MM.1S (cell line): ENCODE results near the gene PLBD2.

ENCODE experiments used
- DNase-seq: peaks from one replicate; pipeline ENCODE4 v3.0.0-alpha.2; 2015
- H2AFZ ChIP-seq: fragments of 300-600 bp; sonication (generic); 2 replicates; pipeline ENCODE4 v1.6.0; 2016; ENCODE audit warnings: antibody characterized with exemption, low read length
- H3F3A ChIP-seq: fragments of 300-600 bp; sonication (generic); 2 replicates; pipeline ENCODE4 v1.6.1; 2016; ENCODE audit warnings: mild to moderate bottlenecking, antibody characterized with exemption, low read length, moderate library complexity, mixed read lengths; ENCODE audit not compliant: insufficient read depth
- H3K27ac ChIP-seq: fragments of 300-600 bp; sonication (generic); 2 replicates; pipeline ENCODE4 v1.5.1; 2016; ENCODE audit warnings: mild to moderate bottlenecking, low read length
- H3K27me3 ChIP-seq: fragments of 300-600 bp; sonication (generic); replicated peaks from 2 replicates; pipeline ENCODE4 v1.6.0; 2016; ENCODE audit warnings: low read length; ENCODE audit not compliant: insufficient read depth
- H3K36me3 ChIP-seq: fragments of 300-600 bp; sonication (generic); replicated peaks from 2 replicates; pipeline ENCODE4 v1.6.1; 2016; ENCODE audit warnings: mild to moderate bottlenecking, low read length, mixed read lengths; ENCODE audit not compliant: insufficient read depth
- H3K4me1 ChIP-seq: fragments of 300-600 bp; sonication (generic); 2 replicates; pipeline ENCODE4 v1.6.1; 2016; ENCODE audit warnings: low read length, mixed read lengths
- H3K4me2 ChIP-seq: fragments of 300-600 bp; sonication (generic); 2 replicates; pipeline ENCODE4 v1.6.0; 2016; ENCODE audit warnings: low read depth, low read length
- H3K4me3 ChIP-seq: fragments of 300-600 bp; sonication (generic); 2 replicates; pipeline ENCODE4 v1.5.1; 2016; ENCODE audit warnings: low read length, mixed read lengths
- H3K79me2 ChIP-seq: fragments of 300-600 bp; sonication (generic); 2 replicates; pipeline ENCODE4 v1.6.1; 2016; ENCODE audit warnings: mixed run types, low read length, mixed read lengths
- H3K9ac ChIP-seq: fragments of 300-600 bp; sonication (generic); 2 replicates; pipeline ENCODE4 v1.6.1; 2016; ENCODE audit warnings: low read length, mixed read lengths
- H3K9me2 ChIP-seq: fragments of 300-600 bp; sonication (generic); replicated peaks from 2 replicates; pipeline ENCODE4 v1.6.1; 2016; ENCODE audit warnings: mild to moderate bottlenecking, low read length, mixed read lengths; ENCODE audit not compliant: insufficient read depth
- H3K9me3 ChIP-seq: fragments of 300-600 bp; sonication (generic); replicated peaks from 2 replicates; pipeline ENCODE4 v1.6.1; 2016; ENCODE audit warnings: mild to moderate bottlenecking, low read length, mixed read lengths; ENCODE audit not compliant: insufficient read depth
- H4K20me1 ChIP-seq: fragments of 300-600 bp; sonication (generic); 2 replicates; pipeline ENCODE4 v1.6.1; 2016; ENCODE audit warnings: mild to moderate bottlenecking, low read length, moderate library complexity, mixed read lengths; ENCODE audit not compliant: insufficient read depth
- CTCF ChIP-seq: fragments of 300-600 bp; sonication (generic); IDR thresholded peaks from 2 replicates; pipeline ENCODE4 v1.5.1; 2016; ENCODE audit warnings: antibody characterized with exemption, low read length, mixed read lengths
- EZH2 ChIP-seq: fragments of 300-600 bp; sonication (generic); optimal IDR thresholded peaks from 2 replicates; pipeline ENCODE3; 2017; ENCODE audit warnings: low read depth, mild to moderate bottlenecking, antibody characterized with exemption, low read length, mixed read lengths
- EZH2phosphoT487 ChIP-seq: fragments of 300-600 bp; sonication (generic); IDR thresholded peaks from 2 replicates; pipeline ENCODE4 v1.6.1; 2018; ENCODE audit warnings: antibody characterized with exemption, low read length

PLBD2 gene

DNA sequence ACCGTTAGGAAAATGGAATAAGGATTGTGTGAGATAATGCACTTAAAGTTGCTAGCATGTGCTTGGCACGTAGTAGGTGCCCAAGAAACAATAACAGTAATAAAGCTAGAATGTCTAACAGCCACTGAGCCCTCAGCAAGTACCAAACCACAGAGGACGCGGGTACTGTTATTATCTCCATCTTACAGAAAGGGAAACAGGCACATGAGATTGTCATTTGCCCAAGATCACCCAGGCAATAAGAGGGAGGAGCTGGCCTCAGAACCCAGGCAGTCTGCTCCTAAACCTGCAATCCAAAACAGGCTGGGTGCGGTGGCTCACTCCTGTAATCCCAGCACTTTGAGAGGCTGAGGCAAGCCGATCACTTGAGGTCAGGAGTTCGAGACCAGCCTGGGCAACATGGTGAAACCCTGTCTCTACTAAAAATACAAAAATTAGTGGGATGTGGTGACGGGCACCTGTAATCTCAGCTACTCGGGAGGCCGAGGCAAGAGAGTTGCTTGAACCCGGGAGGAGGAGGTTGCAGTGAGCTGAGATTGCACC is 50.4 kb downstream of the PLBD2 start:
- TF ChIP-seq EZH2 = no peak
- TF ChIP-seq EZH2phosphoT487 = no peak
- no peak for TF ChIP-seq CTCF
- no peaks in the 10 kb centered on the region for H3K9me3 ChIP-seq
- no peak overlapping the region for H3K4me2 ChIP-seq
- no peaks in the 10 kb centered on the region for H3K4me1 ChIP-seq
- H3K9me2 ChIP-seq = no peaks in the 10 kb centered on the region
- H3K9ac ChIP-seq = no peak overlapping the region
- no peak overlapping the region for H3K4me3 ChIP-seq
- DNase-seq = no peak
- no peaks in the 10 kb centered on the region for H3K27me3 ChIP-seq
- no peaks in the 10 kb centered on the region for H3F3A ChIP-seq
- H3K36me3 ChIP-seq = no peaks in the 10 kb centered on the region
- no peaks in the 10 kb centered on the region for H4K20me1 ChIP-seq
- no peaks in the 10 kb centered on the region for H3K79me2 ChIP-seq
- no peak overlapping the region for H2AFZ ChIP-seq
- no peak overlapping the region for H3K27ac ChIP-seq

GRCh38 chr12:113409462-113410124 is 51.2 kb downstream of the PLBD2 start:
- Histone ChIP-seq H3K9me2 (no peaks in the 10 kb centered on the region), H3K79me2 (no peaks in the 10 kb centered on the region), H3F3A (no peaks in the 10 kb centered on the region), H3K9ac (no peak overlapping the region), H3K36me3 (no peaks in the 10 kb centered on the region), H3K27ac (no peak overlapping the region), H4K20me1 (no peaks in the 10 kb centered on the region), H3K4me1 (no peaks in the 10 kb centered on the region), H3K4me2 (no peak overlapping the region), H3K27me3 (no peaks in the 10 kb centered on the region), H3K4me3 (no peak overlapping the region), H3K9me3 (no peaks in the 10 kb centered on the region), H2AFZ (no peak overlapping the region)
- no peak for DNase-seq
- TF ChIP-seq EZH2 = no peak
- no peak for TF ChIP-seq CTCF
- no peak for TF ChIP-seq EZH2phosphoT487

DNA sequence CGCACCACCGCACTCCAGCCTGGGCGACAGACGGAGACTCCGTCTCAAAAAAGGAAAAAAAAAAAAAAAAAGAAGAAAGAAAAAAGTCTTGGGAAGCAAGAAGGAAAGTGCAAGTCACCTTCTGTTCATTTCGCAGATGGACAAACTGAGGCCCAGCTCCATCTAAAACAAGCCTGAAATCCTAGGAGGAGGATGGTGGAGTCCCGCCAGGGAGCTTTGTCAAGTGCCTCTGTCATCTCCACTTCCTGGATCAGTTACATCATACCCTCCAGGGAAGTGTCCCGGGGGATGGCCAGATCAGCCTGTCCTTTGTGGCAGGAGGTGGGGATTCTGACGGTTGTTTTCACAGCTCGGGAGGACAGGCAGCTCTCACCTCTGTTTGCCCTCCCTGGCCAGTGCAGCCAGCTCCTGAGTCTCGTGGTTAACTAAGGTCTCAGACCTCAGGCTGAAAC is 55.1 kb downstream of the PLBD2 start:
- H3K27ac ChIP-seq = no peak overlapping the region
- H2AFZ ChIP-seq = no peak overlapping the region
- H3K4me2 ChIP-seq = no peak overlapping the region

More for the DNA sequence above, 55.1 kb downstream of the PLBD2 start:
- TF ChIP-seq CTCF (no peak), EZH2 (no peak), EZH2phosphoT487 (no peak)
- Histone ChIP-seq H3K79me2 (no peaks in the 10 kb centered on the region), H3K9me3 (no peaks in the 10 kb centered on the region), H3K27me3 (no peaks in the 10 kb centered on the region), H3F3A (no peaks in the 10 kb centered on the region), H3K9me2 (no peaks in the 10 kb centered on the region), H3K4me3 (no peak overlapping the region), H4K20me1 (no peaks in the 10 kb centered on the region), H3K9ac (no peak overlapping the region), H3K36me3 (no peaks in the 10 kb centered on the region), H3K4me1 (no peaks in the 10 kb centered on the region)
- DNase-seq = no peak
